K562 (cell line): ENCODE measurements around the gene SPEG. TPM values are rescaled to one million over a fixed set of nuclear protein-coding genes. Genes with fewer than 3 reads are reported as not detected.

Experiments
- HOXB6 ChIP-seq: fragments of 250-450 bp; sonication (Bioruptor Pico); IDR thresholded peaks from 2 replicates; pipeline ENCODE4 v1.5.1; 2022; ENCODE audit warnings: mild to moderate bottlenecking, borderline replicate concordance
- KLF16 ChIP-seq: IDR thresholded peaks from 2 replicates; pipeline ENCODE4 v1.6.1; 2016; ENCODE audit warnings: antibody characterized with exemption
- ZNF445 ChIP-seq: fragments of 250-450 bp; sonication (Bioruptor Pico); IDR thresholded peaks from 2 replicates; pipeline ENCODE4 v1.4.0; 2020; ENCODE audit warnings: low read depth, mild to moderate bottlenecking, moderate library complexity
- ZNF830 ChIP-seq: fragments of 250-450 bp; sonication (Bioruptor Pico); IDR thresholded peaks from 2 replicates; pipeline ENCODE4 v1.5.0; 2021; ENCODE audit warnings: mild to moderate bottlenecking
- polyA plus RNA-seq, 8 experiments: library from polyadenylated mRNA; depleted of rRNA in 4 of 8; stranded (reverse) in 5 of 8; unstranded in 3 of 8; fragments of >200 nt; fragmentation: Nextera tagmentation in 2 of 8; fragmentation: Illumina TruSeq in 1 of 8; extraction: Ambion mirVana in 2 of 8; extraction: Trizol in 1 of 8; gene quantifications; 2 replicates each; pipeline versions ENCODE4 v1.2.1 to v1.2.3, GENCODE V29; 2011 to 2014; ENCODE audit warnings: inconsistent platforms in 1 of 8, missing spikeins in 1 of 8
- total RNA-seq, 7 experiments: library from RNA; depleted of rRNA in 6 of 7; stranded (reverse); fragments of >200 nt in 6 of 7; fragmentation: Illumina TruSeq in 2 of 7; extraction: Trizol in 2 of 7; gene quantifications; 2 replicates each; pipeline versions ENCODE4 v1.2.1 to v1.2.3, GENCODE V29; 2011 to 2021; ENCODE audit warnings: low replicate concordance in 1 of 7
- TF ChIP-seq, protein P1 (sequence below), 2 experiments: fragments of 450-650 bp; formaldehyde crosslinking in 1 of 2; IDR thresholded peaks; 2 replicates each; pipeline versions ENCODE4 v1.4.0 to v1.6.1; 2014 to 2020; ENCODE audit warnings: mild to moderate bottlenecking in 2 of 2, borderline replicate concordance in 1 of 2, low read depth in 1 of 2
- TF ChIP-seq, protein P2 (sequence below), 2 experiments: IDR thresholded peaks; 2 replicates each; pipeline ENCODE4 v1.6.1; 2011; ENCODE audit warnings: borderline replicate concordance in 1 of 2, control low read depth in 1 of 2, low read depth in 1 of 2, low read length in 1 of 2, mild to moderate bottlenecking in 1 of 2, mixed read lengths in 1 of 2, moderate library complexity in 1 of 2; ENCODE audit not compliant: insufficient read depth in 1 of 2, insufficient read length in 1 of 2, poor library complexity in 1 of 2, severe bottlenecking in 1 of 2; ENCODE audit errors: extremely low read depth in 1 of 2

The SPEG gene
- total and polyA plus RNA-seq, 9 of the 15 experiments (the other 6 are each of a cell fraction or from before 2014, with no cell fraction given): 0.49 to 8.7 (median 3.0) TPM

DNA sequence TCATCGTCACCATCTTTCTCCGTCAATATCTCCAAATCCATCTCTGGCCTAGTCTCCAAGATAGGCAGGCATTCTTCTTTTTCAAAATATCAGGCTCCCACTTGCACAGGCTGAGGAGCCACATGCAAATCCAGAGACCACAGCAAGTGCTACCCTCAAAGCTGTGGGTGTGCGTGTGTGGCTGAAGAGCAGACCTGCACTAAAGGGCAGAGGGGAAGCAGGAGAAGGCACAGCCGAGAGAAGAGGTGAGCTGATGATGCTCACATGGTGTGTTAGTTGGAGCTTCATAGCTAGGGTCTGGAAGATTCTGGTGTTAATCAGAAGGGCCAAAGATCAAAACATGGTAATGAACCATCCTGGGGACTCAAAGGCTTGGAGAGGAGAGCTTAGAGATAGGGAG is 3.8 kb downstream of the SPEG start (continued):
- TF ChIP-seq, protein P1, sequence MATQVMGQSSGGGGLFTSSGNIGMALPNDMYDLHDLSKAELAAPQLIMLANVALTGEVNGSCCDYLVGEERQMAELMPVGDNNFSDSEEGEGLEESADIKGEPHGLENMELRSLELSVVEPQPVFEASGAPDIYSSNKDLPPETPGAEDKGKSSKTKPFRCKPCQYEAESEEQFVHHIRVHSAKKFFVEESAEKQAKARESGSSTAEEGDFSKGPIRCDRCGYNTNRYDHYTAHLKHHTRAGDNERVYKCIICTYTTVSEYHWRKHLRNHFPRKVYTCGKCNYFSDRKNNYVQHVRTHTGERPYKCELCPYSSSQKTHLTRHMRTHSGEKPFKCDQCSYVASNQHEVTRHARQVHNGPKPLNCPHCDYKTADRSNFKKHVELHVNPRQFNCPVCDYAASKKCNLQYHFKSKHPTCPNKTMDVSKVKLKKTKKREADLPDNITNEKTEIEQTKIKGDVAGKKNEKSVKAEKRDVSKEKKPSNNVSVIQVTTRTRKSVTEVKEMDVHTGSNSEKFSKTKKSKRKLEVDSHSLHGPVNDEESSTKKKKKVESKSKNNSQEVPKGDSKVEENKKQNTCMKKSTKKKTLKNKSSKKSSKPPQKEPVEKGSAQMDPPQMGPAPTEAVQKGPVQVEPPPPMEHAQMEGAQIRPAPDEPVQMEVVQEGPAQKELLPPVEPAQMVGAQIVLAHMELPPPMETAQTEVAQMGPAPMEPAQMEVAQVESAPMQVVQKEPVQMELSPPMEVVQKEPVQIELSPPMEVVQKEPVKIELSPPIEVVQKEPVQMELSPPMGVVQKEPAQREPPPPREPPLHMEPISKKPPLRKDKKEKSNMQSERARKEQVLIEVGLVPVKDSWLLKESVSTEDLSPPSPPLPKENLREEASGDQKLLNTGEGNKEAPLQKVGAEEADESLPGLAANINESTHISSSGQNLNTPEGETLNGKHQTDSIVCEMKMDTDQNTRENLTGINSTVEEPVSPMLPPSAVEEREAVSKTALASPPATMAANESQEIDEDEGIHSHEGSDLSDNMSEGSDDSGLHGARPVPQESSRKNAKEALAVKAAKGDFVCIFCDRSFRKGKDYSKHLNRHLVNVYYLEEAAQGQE (IDR thresholded peaks at IDR 0.05; ENCODE audit: borderline replicate concordance): no peak
- TF ChIP-seq, protein P1 (CRISPR knock-in tag; IDR thresholded peaks at IDR 0.05; ENCODE audit: low read depth): no peak
- TF ChIP-seq HOXB6 (no peak), KLF16 (no peak), ZNF445 (CRISPR knock-in tag) (no peak), ZNF830 (CRISPR knock-in tag) (no peak)
- TF ChIP-seq, protein P2, sequence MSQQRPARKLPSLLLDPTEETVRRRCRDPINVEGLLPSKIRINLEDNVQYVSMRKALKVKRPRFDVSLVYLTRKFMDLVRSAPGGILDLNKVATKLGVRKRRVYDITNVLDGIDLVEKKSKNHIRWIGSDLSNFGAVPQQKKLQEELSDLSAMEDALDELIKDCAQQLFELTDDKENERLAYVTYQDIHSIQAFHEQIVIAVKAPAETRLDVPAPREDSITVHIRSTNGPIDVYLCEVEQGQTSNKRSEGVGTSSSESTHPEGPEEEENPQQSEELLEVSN (IDR thresholded peaks at IDR 0.05; ENCODE audit: borderline replicate concordance in 1 of 2, extremely low read depth in 1 of 2, insufficient read depth in 1 of 2, insufficient read length in 1 of 2, low read depth in 1 of 2, low read length in 1 of 2, poor library complexity in 1 of 2, severe bottlenecking in 1 of 2): no peak
- TF ChIP-seq, all 486 proteins: peak for 0
